GM12892 (cell line): ENCODE data around the gene STK38L.

Source experiments
- POLR2A ChIP-seq: IDR thresholded peaks from 2 replicates; pipeline ENCODE4 v1.6.1; 2011; ENCODE audit warnings: low read depth, low read length, control low read depth
- POLR2AphosphoS5 ChIP-seq: IDR thresholded peaks from 2 replicates; pipeline ENCODE4 v1.6.1; 2011; ENCODE audit warnings: low read depth, low read length, control low read depth

DNA sequence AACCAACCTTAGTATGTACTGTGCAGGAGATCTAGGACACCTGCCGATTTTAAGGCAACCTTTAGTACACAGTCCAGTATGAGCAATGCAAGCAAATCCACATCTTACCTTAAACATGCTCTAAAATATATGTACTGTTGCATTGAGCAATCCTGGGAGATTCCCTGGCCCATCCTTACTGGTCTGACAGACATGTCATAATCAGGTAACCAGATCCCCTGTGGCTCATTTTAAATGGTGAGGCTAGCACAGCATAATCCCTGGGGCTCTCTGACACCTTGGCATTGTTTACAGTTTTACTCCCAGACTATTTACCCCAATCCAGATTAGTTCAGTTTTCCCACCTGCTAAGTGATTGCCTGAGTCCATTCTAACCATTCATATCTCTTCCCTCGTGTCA lies 103.7 kb downstream of the STK38L start:
- TF ChIP-seq POLR2A, result no peak
- no peak for TF ChIP-seq POLR2AphosphoS5
